AG09309 (cell line): ENCODE measurements around the gene UBE2S.

ENCODE experiments used
- DNase-seq: peaks from one replicate; pipeline ENCODE4 v3.0.0-alpha.2; 2010; ENCODE audit warnings: low read depth
- H3K4me3 ChIP-seq: 2 replicates; pipeline ENCODE4 v1.5.1; 2011; ENCODE audit warnings: mild to moderate bottlenecking, low read depth, low read length, moderate library complexity; ENCODE audit not compliant: control insufficient read depth
- CTCF ChIP-seq: IDR thresholded peaks from 2 replicates; pipeline ENCODE4 v1.5.1; 2011; ENCODE audit warnings: mild to moderate bottlenecking, low read depth, low read length, inconsistent platforms; ENCODE audit not compliant: insufficient read depth, control insufficient read depth; ENCODE audit errors: missing control alignments

UBE2S gene

GRCh38 chr19:55387736-55388497 lies 19.7 kb downstream of the UBE2S start:
- peak overlapping the region; percentile 85 for H3K4me3 ChIP-seq
- no peak for DNase-seq
- TF ChIP-seq CTCF: no peak

- no peak for DNase-seq
- H3K4me3 ChIP-seq: peak overlapping the region; percentile 85
- no peak for TF ChIP-seq CTCF
Observed at GRCh38 chr19:55386493-55386971, 21.1 kb downstream of the UBE2S start.

- DNase-seq: peak; percentile 86
- no peak for TF ChIP-seq CTCF
- H3K4me3 ChIP-seq: peak within 1 kb of the TSS; percentile 85
Observed at GRCh38 chr19:55385724-55386492, 21.7 kb downstream of the UBE2S start, which contains the start of gene RPL28. Gene RPL28 (plus strand): TSS chr19:55385932. CDS start chr19:55386358, 426 bp downstream.

- H3K4me3 ChIP-seq: peak overlapping the region; percentile 45
- peak; percentile 79 for DNase-seq
- TF ChIP-seq CTCF: no peak
Observed at GRCh38 chr19:55384920-55385723, 22.5 kb downstream of the UBE2S start.

GRCh38 chr19:55384131-55384919 lies 23.3 kb downstream of the UBE2S start, which contains the start of gene TMEM238:
Gene TMEM238 (minus strand): TSS chr19:55384292. CDS start chr19:55384259, 33 bp downstream.
- no peak for DNase-seq
- H3K4me3 ChIP-seq: peak within 1 kb of the TSS; percentile 45
- no peak for TF ChIP-seq CTCF
